PFSK-1 (cell line): ENCODE results near the gene IFI16.

Source experiments
- POLR2AphosphoS5 ChIP-seq: IDR thresholded peaks from 2 replicates; pipeline ENCODE4 v1.6.1; 2012; ENCODE audit warnings: low read depth, mild to moderate bottlenecking, control low read depth, low read length, moderate library complexity
- SIN3A ChIP-seq: IDR thresholded peaks from 2 replicates; pipeline ENCODE4 v1.6.1; 2012; ENCODE audit warnings: mild to moderate bottlenecking, low read length, moderate library complexity, borderline replicate concordance; ENCODE audit not compliant: insufficient read depth
- TAF1 ChIP-seq: IDR thresholded peaks from 2 replicates; pipeline ENCODE4 v1.6.1; 2012; ENCODE audit warnings: low read length, control low read depth, borderline replicate concordance; ENCODE audit not compliant: insufficient read depth

- TF ChIP-seq POLR2AphosphoS5 (no peak), TAF1 (no peak), SIN3A (no peak)
These were observed 31.0 kb upstream of the IFI16 start for GRCh38 chr1:158978730-158979129.
